ENCODE measurements around the gene PLCB4.

- TF ChIP-seq POLR2A (IDR thresholded peaks at IDR 0.05) = no peak
- TF ChIP-seq CTCF (IDR thresholded peaks at IDR 0.05) = no peak
These were observed 438.8 kb downstream of the PLCB4 start for GRCh38 chr20:9507544-9508239.
